Measurements from ENCODE around the gene WDR75. TPM values are rescaled to one million over a fixed set of nuclear protein-coding genes. Genes with fewer than 3 reads are reported as not detected.

The WDR75 gene
- total RNA-seq, 8 experiments from 2014 or later: 45.1 to 73.9 (median 55.4) TPM

Other genes with a start within 250 kb of the WDR75 start
- 10 to 100 TPM in 1 of 8 experiments, 1 to 10 TPM in 7; 3.1 to 27.6 (median 4.1) TPM for gene SLC40A1, start 139.3 kb downstream of the WDR75 start, total RNA-seq
- 10 to 100 TPM; 36.5 to 63.7 (median 50.0) TPM for gene ASNSD1, start 220.0 kb downstream of the WDR75 start, total RNA-seq
- 1 to 10 TPM; 2.0 to 7.5 (median 3.7) TPM for gene ANKAR, start 233.2 kb downstream of the WDR75 start, total RNA-seq

Data from motor neuron (in vitro differentiated cells).